Stimulated activated memory B cell treated with anti-CD40 and anti-IgM and Interleukin-4, amounts not matched to agents 10 μg/mL and 1 μg/mL and 100 μg/mL, for 72 hours (primary cell): ENCODE results near the gene LYPD3.

Experiments used
- ATAC-seq: fragments of 150-1000 bp; cut with Tn5 transposase; 2 replicates; pipeline ENCODE4 v1.10.0; 2021
- H3K27ac Mint-ChIP-seq: one replicate; pipeline ENCODE4 v1.8.0; 2022; ENCODE audit warnings: mild to moderate bottlenecking, mixed read lengths
- H3K27me3 Mint-ChIP-seq: one replicate; pipeline ENCODE4 v1.8.0; 2022; ENCODE audit warnings: mixed read lengths
- H3K36me3 Mint-ChIP-seq: one replicate; pipeline ENCODE4 v1.8.0; 2022; ENCODE audit warnings: mixed read lengths
- H3K4me1 Mint-ChIP-seq: one replicate; pipeline ENCODE4 v1.8.0; 2022; ENCODE audit warnings: mixed read lengths
- H3K4me3 Mint-ChIP-seq: one replicate; pipeline ENCODE4 v1.8.0; 2022; ENCODE audit warnings: mild to moderate bottlenecking, moderate library complexity, mixed read lengths
- H3K9me3 Mint-ChIP-seq: one replicate; pipeline ENCODE4 v1.8.0; 2022; ENCODE audit warnings: mixed read lengths

LYPD3 gene

DNA sequence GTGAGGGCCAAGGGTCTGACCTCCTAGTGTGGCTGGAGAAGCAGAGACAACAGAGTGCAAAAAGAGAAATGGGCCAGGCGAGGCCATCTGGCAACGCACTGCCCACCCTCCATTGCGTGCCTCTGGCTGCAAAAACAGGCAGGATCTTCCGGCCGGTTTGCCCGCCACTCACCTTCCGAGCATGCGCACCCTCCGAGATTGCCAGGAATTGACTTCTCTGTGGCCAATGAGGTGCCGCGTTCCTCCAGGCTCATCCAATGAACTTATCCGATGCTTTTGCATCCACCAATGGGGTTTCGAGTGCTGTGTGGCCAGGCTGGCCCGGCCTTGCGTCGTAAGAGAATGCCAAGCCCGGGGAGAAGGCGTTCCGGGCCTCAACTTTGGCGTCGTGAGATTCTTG lies 50.9 kb downstream of the LYPD3 start, which contains the start of gene TEX101:
TSS of gene TEX101 (plus strand) at position 337 of the 400 bp plus-strand sequence. CDS start 1,030 bp downstream, outside the sequence.
- H3K4me3 Mint-ChIP-seq, result no peak within 1 kb of the TSS
- H3K27me3 Mint-ChIP-seq, result peaks cover 19% of the 10 kb centered on the region
- no peak within 1 kb of the TSS for H3K27ac Mint-ChIP-seq
- ATAC-seq, result no peak
- H3K9me3 Mint-ChIP-seq, result peaks cover 7% of the 10 kb centered on the region
- H3K36me3 Mint-ChIP-seq, result no peaks in the 10 kb centered on the region
- H3K4me1 Mint-ChIP-seq, result no peaks in the 10 kb centered on the region

DNA sequence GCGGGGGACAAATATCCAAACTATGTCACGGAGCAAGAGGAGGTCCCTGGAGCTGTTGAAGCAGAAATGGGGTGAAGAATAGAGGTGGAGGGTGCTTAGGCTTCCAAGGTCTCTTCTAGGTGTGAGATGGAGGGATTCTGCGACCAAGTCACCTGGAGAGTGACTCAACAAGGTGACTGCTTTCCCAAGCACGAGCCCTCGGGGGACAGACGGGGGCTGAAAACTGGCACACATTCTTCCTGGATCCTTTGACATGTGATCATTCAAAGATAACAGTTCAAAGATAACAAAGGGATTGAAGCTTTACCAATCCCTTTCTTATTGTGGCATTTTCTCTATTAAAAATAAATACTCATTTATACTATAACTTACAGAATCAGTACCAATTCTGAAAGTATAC lies 53.0 kb downstream of the LYPD3 start:
- no peaks in the 10 kb centered on the region for H3K36me3 Mint-ChIP-seq
- no peak for ATAC-seq
- no peaks in the 10 kb centered on the region for H3K4me1 Mint-ChIP-seq
- peaks cover 16% of the 10 kb centered on the region for H3K9me3 Mint-ChIP-seq
- H3K27me3 Mint-ChIP-seq, result peaks cover 25% of the 10 kb centered on the region
- H3K27ac Mint-ChIP-seq, result no peak overlapping the region
- H3K4me3 Mint-ChIP-seq, result no peak overlapping the region
